Right lobe of liver (tissue), 6 donors: ENCODE results near the gene GSN. TPM values are rescaled to one million over a fixed set of nuclear protein-coding genes. Genes with fewer than 3 reads are reported as not detected.

Source experiments
- ATAC-seq, 4 donors: fragments of 200-7000 bp; cut with Tn5 transposase; one replicate each; pipeline ENCODE4 v1.9.1; 2020; ENCODE audit warnings: mild to moderate bottlenecking in 4 of 4, moderate library complexity in 4 of 4
- DNase-seq, 3 donors: peaks; one replicate each; pipeline ENCODE4 v3.0.0-alpha.2; 2020
- H3K27ac ChIP-seq, 3 donors: fragments of 200-600 bp; one replicate each; pipeline ENCODE4 v1.8.0; 2022
- H3K27me3 ChIP-seq, 2 donors: fragments of 200-600 bp; one replicate each; pipeline ENCODE4 v1.8.0; 2022
- H3K36me3 ChIP-seq, 4 donors: fragments of 200-600 bp; sonication (generic) in 1 of 4; one replicate each; pipeline versions ENCODE4 v1.5.1 to v1.8.0; 2017 to 2022; ENCODE audit warnings: control low read depth in 1 of 4
- H3K4me1 ChIP-seq, 4 donors: fragments of 200-600 bp; sonication (generic) in 1 of 4; one replicate each; pipeline versions ENCODE4 v1.5.1 to v1.8.0; 2017 to 2022; ENCODE audit warnings: control low read depth in 1 of 4
- H3K4me3 ChIP-seq, 3 donors: fragments of 200-600 bp; one replicate each; pipeline ENCODE4 v1.8.0; 2022
- H3K9me3 ChIP-seq, 4 donors: fragments of 200-600 bp; sonication (generic) in 1 of 4; one replicate each; pipeline versions ENCODE4 v1.5.1 to v1.8.0; 2017 to 2022; ENCODE audit warnings: control low read depth in 1 of 4
- POLR2A ChIP-seq: fragments of 450-650 bp; IDR thresholded peaks from one replicate; pipeline ENCODE4 v1.6.1; 2017; ENCODE audit warnings: antibody characterized with exemption, mild to moderate bottlenecking
- WGBS: methylation state at CpG from one replicate; pipeline ENCODE4 v1.1.6; 2018; ENCODE audit warnings: low coverage, low lambda C conversion rate; ENCODE audit not compliant: insufficient coverage; ENCODE audit errors: missing lambda C conversion rate; 5-methylcytosine and 5-hydroxymethylcytosine counted together
- intact Hi-C, 2 donors: fragments of 100-400 bp; cut with DNase I; formaldehyde crosslinking; loops; one replicate each; pipeline versions ENCODE4 v1.11.2 to v1.14.1; 2022
- total RNA-seq, 6 experiments: library from RNA; depleted of rRNA in 2 of 6; stranded (reverse); fragments of >200 nt in 2 of 6; fragmentation: NEBNext Ultra II Directional in 3 of 6; extraction: Animal tissue kit (Norgen Biotek cat#: 25700) in 3 of 6; gene quantifications; one replicate each; pipeline versions ENCODE4 v1.1.0 to v1.2.4, GENCODE V29; 2016 to 2023
- TF ChIP-seq, protein P1 (sequence below), 4 donors: fragments of 200-600 bp in 3 of 4; fragments of 450-650 bp in 1 of 4; IDR thresholded peaks; one replicate each; pipeline versions ENCODE4 v1.5.1 to v1.8.0; 2016 to 2022; ENCODE audit warnings: antibody characterized with exemption in 4 of 4, mild to moderate bottlenecking in 2 of 4
- donor health status: DM: no; HTN: yes; CAD: no.
- donor health status: DM: no; HTN: no; CAD: no.
- donor health status: DM: no; HTN: no; CAD: no.
- donor health status: DM: no; HTN: yes; CAD: no.
- donor health status: DM: no; HTN: yes; CAD: no.

GSN gene
- total RNA-seq, 6 experiments from 2014 or later: 23.1 to 96.9 (median 38.8) TPM

DNA sequence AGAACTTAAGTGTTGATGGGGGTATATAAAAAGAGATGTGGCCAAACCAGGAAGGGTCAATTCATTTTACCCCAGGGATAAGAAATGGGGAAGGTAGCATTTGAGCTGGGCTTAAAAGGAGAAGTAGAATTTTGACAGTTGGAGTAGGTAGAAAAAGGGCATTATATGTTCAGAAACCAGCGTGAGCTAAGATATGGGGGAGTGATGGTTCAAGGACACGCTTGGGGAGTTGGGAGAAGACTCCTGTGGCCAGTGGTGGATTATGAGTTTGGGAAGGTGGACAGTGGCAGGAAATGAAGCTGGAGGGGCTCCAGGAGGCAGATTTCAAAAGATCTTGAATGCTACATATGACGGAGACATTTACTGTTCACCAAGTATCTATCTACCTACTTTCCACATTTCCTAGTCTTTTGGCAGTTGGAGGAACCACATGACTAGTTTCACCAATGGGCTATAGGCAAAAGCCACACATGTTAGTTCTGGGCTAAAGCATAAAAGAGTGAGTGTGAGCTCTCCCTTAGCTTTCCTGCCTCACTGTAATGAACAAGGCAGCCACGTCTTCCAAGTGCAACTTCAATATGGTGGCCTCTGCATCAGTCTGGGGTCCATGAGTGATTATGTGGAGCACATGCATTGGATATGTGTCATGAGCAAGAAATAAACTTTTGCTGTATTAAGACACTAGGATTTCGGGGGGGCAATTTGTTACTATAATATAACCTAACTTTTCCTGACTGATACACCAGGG lies 15.7 kb upstream of the GSN start:
- no peak overlapping the region for H3K4me3 ChIP-seq
- no peaks in the 10 kb centered on the region for H3K27me3 ChIP-seq
- TF ChIP-seq, protein P1, sequence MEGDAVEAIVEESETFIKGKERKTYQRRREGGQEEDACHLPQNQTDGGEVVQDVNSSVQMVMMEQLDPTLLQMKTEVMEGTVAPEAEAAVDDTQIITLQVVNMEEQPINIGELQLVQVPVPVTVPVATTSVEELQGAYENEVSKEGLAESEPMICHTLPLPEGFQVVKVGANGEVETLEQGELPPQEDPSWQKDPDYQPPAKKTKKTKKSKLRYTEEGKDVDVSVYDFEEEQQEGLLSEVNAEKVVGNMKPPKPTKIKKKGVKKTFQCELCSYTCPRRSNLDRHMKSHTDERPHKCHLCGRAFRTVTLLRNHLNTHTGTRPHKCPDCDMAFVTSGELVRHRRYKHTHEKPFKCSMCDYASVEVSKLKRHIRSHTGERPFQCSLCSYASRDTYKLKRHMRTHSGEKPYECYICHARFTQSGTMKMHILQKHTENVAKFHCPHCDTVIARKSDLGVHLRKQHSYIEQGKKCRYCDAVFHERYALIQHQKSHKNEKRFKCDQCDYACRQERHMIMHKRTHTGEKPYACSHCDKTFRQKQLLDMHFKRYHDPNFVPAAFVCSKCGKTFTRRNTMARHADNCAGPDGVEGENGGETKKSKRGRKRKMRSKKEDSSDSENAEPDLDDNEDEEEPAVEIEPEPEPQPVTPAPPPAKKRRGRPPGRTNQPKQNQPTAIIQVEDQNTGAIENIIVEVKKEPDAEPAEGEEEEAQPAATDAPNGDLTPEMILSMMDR (IDR thresholded peaks at IDR 0.05): no peak
- no peak for TF ChIP-seq POLR2A
- no peaks in the 10 kb centered on the region for H3K9me3 ChIP-seq
- ATAC-seq (no peak), DNase-seq (no peak)
- H3K4me1 ChIP-seq: no peaks in the 10 kb centered on the region
- H3K27ac ChIP-seq: no peak overlapping the region
- 59% methylated on average over 5 of the region's 5 CpGs for WGBS
- H3K36me3 ChIP-seq: no peaks in the 10 kb centered on the region
- intact Hi-C loops: no loop called here

DNA sequence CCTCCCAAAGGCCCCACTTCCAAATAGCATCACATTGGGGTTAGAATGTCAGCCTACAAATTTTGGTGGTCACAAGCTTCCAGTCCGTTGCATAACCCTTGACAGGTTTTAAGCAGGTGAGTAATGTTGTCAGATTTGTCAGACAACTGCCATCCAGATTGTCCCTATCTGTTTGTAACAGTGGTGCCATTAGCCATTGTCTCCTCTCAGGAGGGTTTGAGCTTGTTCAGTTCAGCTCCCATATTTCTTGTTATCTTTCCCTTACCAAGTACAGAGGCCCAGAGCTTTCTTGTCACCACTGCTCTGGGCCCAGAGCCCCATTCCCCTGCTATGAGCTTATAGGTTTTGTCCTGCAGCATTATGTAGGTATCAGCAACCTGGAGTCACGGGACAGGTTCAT lies 14.8 kb upstream of the GSN start:
- DNase-seq: no peak
- intact Hi-C loops: no loop called here
- TF ChIP-seq, protein P1 (IDR thresholded peaks at IDR 0.05): no peak
- no peak for TF ChIP-seq POLR2A
- Histone ChIP-seq H3K27ac (no peak overlapping the region), H3K27me3 (no peaks in the 10 kb centered on the region), H3K4me3 (no peak overlapping the region), H3K9me3 (no peaks in the 10 kb centered on the region), H3K36me3 (no peaks in the 10 kb centered on the region), H3K4me1 (no peaks in the 10 kb centered on the region)
- 90% methylated on average over 2 of the region's 2 CpGs for WGBS
- ATAC-seq: no peak

DNA sequence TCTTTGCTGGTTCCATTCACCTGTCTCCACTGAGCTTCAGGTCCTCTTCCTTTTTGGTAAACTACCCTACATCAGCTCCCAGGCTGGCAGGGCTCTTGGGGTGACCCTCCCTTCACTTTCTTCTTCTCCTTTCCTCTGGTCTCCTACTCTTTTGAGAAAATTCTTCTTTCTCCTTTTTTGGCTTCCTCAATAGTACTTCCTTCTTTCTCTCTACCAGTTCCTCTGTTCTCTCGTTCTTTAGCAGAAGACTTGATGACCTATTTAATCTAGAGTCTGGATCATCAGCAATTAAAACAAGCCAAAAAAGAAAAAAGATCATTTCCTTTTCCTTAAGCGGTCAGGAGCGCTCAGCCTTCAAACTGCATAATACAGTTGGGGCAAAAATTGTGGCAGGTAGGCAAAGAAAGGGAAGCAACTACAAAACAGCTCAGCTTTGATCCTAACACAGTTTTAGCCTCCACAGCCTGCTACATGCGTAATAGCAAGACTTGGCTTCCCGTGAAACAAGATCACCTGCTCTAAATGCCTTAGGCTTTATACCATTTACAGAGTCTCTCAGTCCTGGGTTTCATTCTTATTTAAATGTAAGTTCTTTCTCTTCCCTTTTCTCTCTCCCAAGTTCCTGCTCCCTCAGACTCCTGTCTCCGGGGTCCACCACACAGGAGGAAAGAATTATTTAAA lies 14.0 kb upstream of the GSN start:
- H3K4me1 ChIP-seq: no peaks in the 10 kb centered on the region
- H3K27ac ChIP-seq: no peak overlapping the region
- DNase-seq (no peak), ATAC-seq (peak in 3 of 4 donors; percentile 25 to 49 (median 28))
- TF ChIP-seq, protein P1 (IDR thresholded peaks at IDR 0.05): no peak
- TF ChIP-seq POLR2A: no peak
- intact Hi-C loops: no loop called here
- 47% methylated on average over 6 of the region's 6 CpGs for WGBS
- no peaks in the 10 kb centered on the region for H3K9me3 ChIP-seq
- H3K36me3 ChIP-seq: no peaks in the 10 kb centered on the region
- no peaks in the 10 kb centered on the region for H3K27me3 ChIP-seq
- no peak overlapping the region for H3K4me3 ChIP-seq

DNA sequence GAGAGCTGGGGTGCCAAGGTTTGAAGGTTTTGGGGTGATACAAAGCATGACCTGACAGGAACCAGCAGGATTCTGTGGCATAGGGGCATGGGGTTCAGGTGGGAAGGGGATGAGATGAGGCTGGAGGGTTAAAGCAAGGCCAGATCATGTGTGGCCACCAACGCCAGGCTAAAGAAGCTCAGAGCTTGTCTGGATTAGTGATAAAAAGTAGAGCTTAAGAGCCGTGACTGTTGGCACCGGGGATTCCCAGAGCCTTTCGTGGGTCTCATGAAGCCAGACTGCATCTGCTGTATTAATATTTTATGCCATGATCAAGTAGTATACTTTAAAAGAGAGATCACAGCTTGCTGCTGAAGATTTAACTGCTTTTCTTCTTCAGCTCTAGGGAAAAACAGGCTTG lies 8.5 kb upstream of the GSN start:
- no peak for TF ChIP-seq POLR2A
- TF ChIP-seq, protein P1 (IDR thresholded peaks at IDR 0.05): no peak
- DNase-seq (no peak), ATAC-seq (no peak)
- Histone ChIP-seq H3K4me1 (no peaks in the 10 kb centered on the region), H3K27me3 (no peaks in the 10 kb centered on the region), H3K4me3 (no peak overlapping the region), H3K9me3 (no peaks in the 10 kb centered on the region), H3K27ac (no peak overlapping the region), H3K36me3 (no peaks in the 10 kb centered on the region)
- WGBS: 93% methylated on average over 3 of the region's 4 CpGs
- intact Hi-C loops: no loop called here
